ENCODE measurements around the gene A1CF.

DNA sequence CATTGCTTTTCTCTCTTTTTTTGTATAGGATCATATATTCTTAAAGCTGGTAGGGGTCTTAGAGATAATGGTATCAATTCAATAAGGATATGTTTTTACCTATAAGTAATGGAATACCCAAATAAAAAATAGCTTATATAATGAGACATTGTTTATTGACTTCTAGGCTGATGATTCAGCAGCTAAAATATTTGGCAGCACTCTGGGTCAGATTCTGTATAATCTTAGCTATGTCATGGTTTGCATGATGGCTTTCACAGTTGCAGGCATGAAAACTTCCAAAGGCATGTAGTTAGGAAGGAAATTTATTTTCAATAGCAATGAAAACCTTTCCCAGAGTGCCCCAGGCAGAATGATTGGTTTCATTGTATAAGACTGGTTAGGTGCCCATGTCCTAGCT is 32.1 kb upstream of the A1CF start:
- no peak for TF ChIP-seq SUZ12 (IDR thresholded peaks at IDR 0.05; ENCODE audit: extremely low read depth, insufficient read depth, insufficient read length)
- TF ChIP-seq YY1 (IDR thresholded peaks at IDR 0.05; ENCODE audit: insufficient read depth, insufficient read length), result no peak

Data from NT2/D1 (cell line).